Measurements from ENCODE around the gene CDIPT.

DNA sequence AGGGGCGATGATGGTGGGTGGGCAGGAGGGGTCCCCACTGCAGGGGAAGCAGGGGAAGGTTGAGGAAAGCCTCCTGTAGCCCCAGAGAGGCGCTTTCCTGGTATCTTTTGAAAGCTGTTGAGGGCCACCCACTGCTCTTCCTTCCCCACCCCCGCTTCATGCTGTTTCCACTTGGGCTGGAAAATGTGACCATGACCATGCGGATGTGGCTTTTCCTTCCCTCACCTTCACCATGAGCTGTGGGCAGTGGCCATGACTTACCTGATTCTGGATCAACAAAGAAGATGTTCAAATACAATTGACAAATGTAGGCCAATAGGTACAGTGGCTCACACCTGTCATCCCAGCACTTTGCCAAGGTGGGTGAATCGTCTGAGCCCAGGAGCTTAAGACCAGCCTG is 28.9 kb downstream of the CDIPT start:
- TF ChIP-seq, protein P1, sequence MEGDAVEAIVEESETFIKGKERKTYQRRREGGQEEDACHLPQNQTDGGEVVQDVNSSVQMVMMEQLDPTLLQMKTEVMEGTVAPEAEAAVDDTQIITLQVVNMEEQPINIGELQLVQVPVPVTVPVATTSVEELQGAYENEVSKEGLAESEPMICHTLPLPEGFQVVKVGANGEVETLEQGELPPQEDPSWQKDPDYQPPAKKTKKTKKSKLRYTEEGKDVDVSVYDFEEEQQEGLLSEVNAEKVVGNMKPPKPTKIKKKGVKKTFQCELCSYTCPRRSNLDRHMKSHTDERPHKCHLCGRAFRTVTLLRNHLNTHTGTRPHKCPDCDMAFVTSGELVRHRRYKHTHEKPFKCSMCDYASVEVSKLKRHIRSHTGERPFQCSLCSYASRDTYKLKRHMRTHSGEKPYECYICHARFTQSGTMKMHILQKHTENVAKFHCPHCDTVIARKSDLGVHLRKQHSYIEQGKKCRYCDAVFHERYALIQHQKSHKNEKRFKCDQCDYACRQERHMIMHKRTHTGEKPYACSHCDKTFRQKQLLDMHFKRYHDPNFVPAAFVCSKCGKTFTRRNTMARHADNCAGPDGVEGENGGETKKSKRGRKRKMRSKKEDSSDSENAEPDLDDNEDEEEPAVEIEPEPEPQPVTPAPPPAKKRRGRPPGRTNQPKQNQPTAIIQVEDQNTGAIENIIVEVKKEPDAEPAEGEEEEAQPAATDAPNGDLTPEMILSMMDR (conservative IDR thresholded peaks at IDR 0.05; ENCODE audit: low read length): no peak
- TF ChIP-seq EZH2phosphoT487 (IDR thresholded peaks at IDR 0.05; ENCODE audit: borderline replicate concordance): no peak
